ENCODE measurements around the gene TBL1XR1.
"Not testable (repeated sequence)": the region's sequence is repeated elsewhere in the genome, so short reads cannot be mapped to it uniquely, and the experiment has no call there.

Gene TBL1XR1

GRCh38 chr3:177208781-177209180 is 11.5 kb upstream of the TBL1XR1 start:
- no peak for TF ChIP-seq CTCF (conservative IDR thresholded peaks at IDR 0.05; ENCODE audit: low read depth, low read length)
- H3K4me3 ChIP-seq (ENCODE audit: low read length) = no peak overlapping the region
- no peak for DNase-seq (ENCODE audit: low read depth)

GRCh38 chr3:177208223-177208622 is 10.9 kb upstream of the TBL1XR1 start:
- no peak for TF ChIP-seq CTCF (conservative IDR thresholded peaks at IDR 0.05; ENCODE audit: low read depth, low read length)
- DNase-seq (ENCODE audit: low read depth) = no peak
- H3K4me3 ChIP-seq (ENCODE audit: low read length) = no peak overlapping the region

GRCh38 chr3:177206936-177207335 is 9.7 kb upstream of the TBL1XR1 start:
- TF ChIP-seq CTCF (conservative IDR thresholded peaks at IDR 0.05; ENCODE audit: low read depth, low read length) = no peak
- H3K4me3 ChIP-seq (ENCODE audit: low read length) = no peak overlapping the region
- DNase-seq (ENCODE audit: low read depth) = no peak

GRCh38 chr3:177203689-177204395 is 6.6 kb upstream of the TBL1XR1 start:
- H3K4me3 ChIP-seq (ENCODE audit: low read length) = no peak overlapping the region
- no peak for DNase-seq (ENCODE audit: low read depth)
- TF ChIP-seq CTCF (conservative IDR thresholded peaks at IDR 0.05; ENCODE audit: low read depth, low read length) = no peak

- DNase-seq (ENCODE audit: low read depth); H3K4me3 ChIP-seq (ENCODE audit: low read length): not testable (repeated sequence)
Measured at GRCh38 chr3:177203016-177203415, 5.7 kb upstream of the TBL1XR1 start.

- no peak for TF ChIP-seq CTCF (conservative IDR thresholded peaks at IDR 0.05; ENCODE audit: low read depth, low read length)
- H3K4me3 ChIP-seq (ENCODE audit: low read length) = no peak overlapping the region
- DNase-seq (ENCODE audit: low read depth) = no peak
Measured at GRCh38 chr3:177201700-177202397, 4.6 kb upstream of the TBL1XR1 start.

GRCh38 chr3:177199206-177199760 is 2.0 kb upstream of the TBL1XR1 start:
- no peak overlapping the region for H3K4me3 ChIP-seq (ENCODE audit: low read length)
- DNase-seq (ENCODE audit: low read depth) = no peak
- TF ChIP-seq CTCF (conservative IDR thresholded peaks at IDR 0.05; ENCODE audit: low read depth, low read length) = no peak
